Gastrocnemius medialis (tissue), 4 donors: ENCODE results near the gene TCERG1L. TPM values are rescaled to one million over a fixed set of nuclear protein-coding genes. Genes with fewer than 3 reads are reported as not detected.

Source experiments
- ATAC-seq, 2 donors: fragments of 150-250 bp; one replicate each; pipeline ENCODE4 v1.9.1; 2016
- DNase-seq, 2 donors: peaks; one replicate each; pipeline ENCODE4 v3.0.0-alpha.2; 2019
- H3K27ac ChIP-seq, 4 donors: fragments of 200-600 bp; sonication (generic); 1 replicate in 1 of 4; 2 replicates in 3 of 4; pipeline ENCODE4 v1.5.1; 2016 to 2018; ENCODE audit warnings: mild to moderate bottlenecking in 2 of 4, moderate library complexity in 1 of 4
- H3K27me3 ChIP-seq, 3 donors: fragments of 200-600 bp; sonication (generic) in 2 of 3; 1 replicate in 1 of 3; 2 replicates in 2 of 3; pipeline versions ENCODE4 v1.5.1 to v1.6.0; 2016 to 2019; ENCODE audit warnings: mild to moderate bottlenecking in 1 of 3, moderate library complexity in 1 of 3
- H3K36me3 ChIP-seq, 2 donors: fragments of 200-600 bp; sonication (generic) in 1 of 2; one replicate each; pipeline ENCODE4 v1.5.1; 2017 to 2018
- H3K4me1 ChIP-seq, 2 donors: fragments of 200-600 bp; sonication (generic) in 1 of 2; one replicate each; pipeline ENCODE4 v1.5.1; 2016 to 2017; ENCODE audit warnings: mild to moderate bottlenecking in 2 of 2
- H3K4me3 ChIP-seq, 4 donors: fragments of 200-600 bp; sonication (generic) in 3 of 4; 1 replicate in 1 of 4; 2 replicates in 3 of 4; pipeline ENCODE4 v1.5.1; 2016 to 2019; ENCODE audit warnings: mild to moderate bottlenecking in 2 of 4
- H3K9me3 ChIP-seq, 3 donors: fragments of 200-600 bp; sonication (generic) in 2 of 3; 1 replicate in 1 of 3; 2 replicates in 2 of 3; pipeline ENCODE4 v1.5.1; 2016 to 2019
- POLR2A ChIP-seq, 2 donors: fragments of 450-650 bp; IDR thresholded peaks; one replicate each; pipeline ENCODE4 v1.6.1; 2017; ENCODE audit warnings: antibody characterized with exemption in 2 of 2, mild to moderate bottlenecking in 2 of 2, moderate library complexity in 2 of 2
- in situ Hi-C, 4 donors: fragments of 200-750 bp; cut with MboI; loops; one replicate each; pipeline versions ENCODE4 v1.15.0 to v1.8.0; 2017; ENCODE audit warnings: low sequenced_read_pairs in 4 of 4
- intact Hi-C: fragments of 100-400 bp; cut with DNase I; formaldehyde crosslinking; loops from one replicate; pipeline ENCODE4 v1.15.1; 2023; ENCODE audit warnings: low total_unique reads
- total RNA-seq, 4 donors: library from RNA; depleted of rRNA; stranded (reverse); fragments of >200 nt; gene quantifications; one replicate each; pipeline versions ENCODE4 v1.1.0 to v1.2.3, GENCODE V29; 2016
- TF ChIP-seq, protein P1 (sequence below), 5 experiments: fragments of 450-650 bp in 3 of 5; fragments of 200-600 bp in 2 of 5; sonication (generic) in 2 of 5; IDR thresholded peaks in 4 of 5; conservative IDR thresholded peaks in 1 of 5; 1 replicate in 4 of 5; 2 replicates in 1 of 5; pipeline ENCODE4 v1.5.1; 2016 to 2019; ENCODE audit warnings: antibody characterized with exemption in 5 of 5, mild to moderate bottlenecking in 3 of 5, moderate library complexity in 3 of 5

The TCERG1L gene
- total RNA-seq, 4 donors from 2014 or later, result not detected

DNA sequence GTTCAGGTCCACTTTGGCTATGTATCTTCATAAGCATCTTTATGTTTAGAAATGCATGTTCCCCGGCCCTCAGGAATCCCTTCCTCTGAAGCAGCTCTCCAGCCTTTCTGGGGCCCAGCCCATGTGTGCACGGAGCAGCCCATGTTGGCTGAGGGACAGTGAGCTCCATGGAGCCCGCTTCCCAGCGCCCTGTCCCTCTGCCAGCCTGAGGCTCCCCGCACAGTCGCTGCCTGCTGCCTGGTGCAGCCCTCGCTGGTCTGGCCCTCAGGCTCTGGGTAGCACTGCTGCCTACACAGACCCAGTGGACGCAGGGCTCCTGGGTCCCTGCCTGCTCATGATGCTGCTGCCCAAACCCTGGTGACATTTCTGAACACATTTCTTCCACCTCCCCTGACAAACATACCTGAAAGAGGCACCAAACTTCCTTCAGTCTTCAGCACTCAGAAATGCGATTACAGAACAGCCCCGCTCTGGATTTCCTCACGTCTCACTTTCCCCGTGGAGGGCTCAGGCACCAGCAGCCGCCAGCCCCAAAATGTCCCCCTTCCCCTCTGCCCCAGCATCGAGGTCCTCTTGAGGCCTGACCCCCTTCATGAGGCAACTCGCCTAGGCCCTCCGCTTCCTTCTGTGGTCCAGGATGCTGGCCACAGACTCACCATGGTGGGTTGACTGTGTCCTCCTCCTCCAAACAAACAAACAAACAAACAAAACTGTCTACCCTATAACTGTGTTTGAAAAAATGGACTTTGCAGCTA, 5.0 kb upstream of the TCERG1L start:
- intact Hi-C loops, result no loop called here
- no peak for DNase-seq
- ATAC-seq, result no peak
- Histone ChIP-seq H3K36me3 (no peaks in the 10 kb centered on the region), H3K27me3 (peaks cover 10 to 27% (median 13%) of the 10 kb centered on the region in 3 donors), H3K4me3 (no peak overlapping the region), H3K27ac (no peak overlapping the region), H3K9me3 (no peaks in the 10 kb centered on the region), H3K4me1 (no peaks in the 10 kb centered on the region)
- TF ChIP-seq, protein P1, sequence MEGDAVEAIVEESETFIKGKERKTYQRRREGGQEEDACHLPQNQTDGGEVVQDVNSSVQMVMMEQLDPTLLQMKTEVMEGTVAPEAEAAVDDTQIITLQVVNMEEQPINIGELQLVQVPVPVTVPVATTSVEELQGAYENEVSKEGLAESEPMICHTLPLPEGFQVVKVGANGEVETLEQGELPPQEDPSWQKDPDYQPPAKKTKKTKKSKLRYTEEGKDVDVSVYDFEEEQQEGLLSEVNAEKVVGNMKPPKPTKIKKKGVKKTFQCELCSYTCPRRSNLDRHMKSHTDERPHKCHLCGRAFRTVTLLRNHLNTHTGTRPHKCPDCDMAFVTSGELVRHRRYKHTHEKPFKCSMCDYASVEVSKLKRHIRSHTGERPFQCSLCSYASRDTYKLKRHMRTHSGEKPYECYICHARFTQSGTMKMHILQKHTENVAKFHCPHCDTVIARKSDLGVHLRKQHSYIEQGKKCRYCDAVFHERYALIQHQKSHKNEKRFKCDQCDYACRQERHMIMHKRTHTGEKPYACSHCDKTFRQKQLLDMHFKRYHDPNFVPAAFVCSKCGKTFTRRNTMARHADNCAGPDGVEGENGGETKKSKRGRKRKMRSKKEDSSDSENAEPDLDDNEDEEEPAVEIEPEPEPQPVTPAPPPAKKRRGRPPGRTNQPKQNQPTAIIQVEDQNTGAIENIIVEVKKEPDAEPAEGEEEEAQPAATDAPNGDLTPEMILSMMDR (IDR thresholded peaks at IDR 0.05 in 4 of 5, conservative IDR thresholded peaks at IDR 0.05 in 1 of 5), result no peak
- TF ChIP-seq POLR2A (IDR thresholded peaks at IDR 0.05), result no peak
- in situ Hi-C loops, result no loop called here

DNA sequence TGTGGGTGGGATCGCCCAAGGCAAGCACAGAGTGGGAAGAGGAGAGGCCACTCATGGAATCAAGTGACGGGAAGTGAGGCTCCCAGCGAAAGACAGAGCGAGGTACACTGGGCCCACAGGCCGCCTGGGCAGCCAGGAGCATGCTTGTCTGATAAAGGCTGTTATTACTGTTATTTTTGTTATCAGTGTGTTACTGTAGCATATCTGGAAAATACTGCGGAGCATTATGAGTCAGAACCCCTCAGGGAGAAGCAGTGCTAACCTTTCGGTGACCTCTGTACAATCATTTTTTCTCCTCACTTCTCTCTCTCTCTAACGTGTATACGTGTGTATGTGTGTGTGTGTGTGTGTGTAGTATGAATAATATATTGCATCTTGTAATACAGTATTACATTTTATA, 3.8 kb upstream of the TCERG1L start:
- ATAC-seq (no peak), DNase-seq (no peak)
- Histone ChIP-seq H3K9me3 (no peaks in the 10 kb centered on the region), H3K27me3 (peaks cover 18 to 35% (median 20%) of the 10 kb centered on the region in 3 donors), H3K4me3 (no peak overlapping the region), H3K36me3 (no peaks in the 10 kb centered on the region), H3K4me1 (no peaks in the 10 kb centered on the region), H3K27ac (no peak overlapping the region)
- in situ Hi-C loops (no loop called here), intact Hi-C loops (no loop called here)
- TF ChIP-seq POLR2A (IDR thresholded peaks at IDR 0.05), result no peak
- TF ChIP-seq, protein P1 (IDR thresholded peaks at IDR 0.05 in 4 of 5, conservative IDR thresholded peaks at IDR 0.05 in 1 of 5), result no peak

DNA sequence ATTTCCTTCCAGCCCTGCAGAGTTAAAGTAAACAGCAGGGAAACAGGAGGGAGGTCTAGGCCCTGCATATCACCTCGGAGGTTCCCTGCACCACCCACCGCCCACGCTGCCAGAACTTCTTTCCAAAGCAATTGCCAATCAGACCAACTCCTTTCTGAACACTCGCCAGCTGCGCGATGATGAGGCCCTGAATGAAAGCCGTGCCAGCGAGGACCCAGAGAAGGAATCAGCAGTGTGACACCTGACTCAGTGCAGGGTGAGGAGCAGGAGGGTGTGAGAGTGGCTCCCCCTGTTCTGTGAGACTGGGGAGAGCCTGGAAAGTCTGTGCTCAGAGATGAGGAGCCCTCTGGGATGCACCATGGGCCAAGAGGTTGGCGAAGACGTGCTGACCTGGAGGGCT, 3.3 kb upstream of the TCERG1L start:
- Histone ChIP-seq H3K27ac (no peak overlapping the region), H3K27me3 (peaks cover 24 to 35% (median 26%) of the 10 kb centered on the region in 3 donors), H3K36me3 (no peaks in the 10 kb centered on the region), H3K4me1 (no peaks in the 10 kb centered on the region), H3K4me3 (no peak overlapping the region), H3K9me3 (no peaks in the 10 kb centered on the region)
- intact Hi-C loops (no loop called here), in situ Hi-C loops (no loop called here)
- DNase-seq (no peak), ATAC-seq (no peak)
- TF ChIP-seq POLR2A (IDR thresholded peaks at IDR 0.05), result no peak
- TF ChIP-seq, protein P1 (IDR thresholded peaks at IDR 0.05 in 4 of 5, conservative IDR thresholded peaks at IDR 0.05 in 1 of 5), result no peak

GRCh38 chr10:131314148-131314547, 2.6 kb upstream of the TCERG1L start:
- Histone ChIP-seq H3K27me3 (peaks cover 25 to 35% (median 32%) of the 10 kb centered on the region in 3 donors), H3K36me3 (no peaks in the 10 kb centered on the region), H3K4me1 (no peaks in the 10 kb centered on the region), H3K4me3 (no peak overlapping the region), H3K9me3 (no peaks in the 10 kb centered on the region), H3K27ac (no peak overlapping the region)
- DNase-seq (no peak), ATAC-seq (no peak)
- in situ Hi-C loops (no loop called here), intact Hi-C loops (no loop called here)
- TF ChIP-seq, protein P1 (IDR thresholded peaks at IDR 0.05 in 4 of 5, conservative IDR thresholded peaks at IDR 0.05 in 1 of 5), result no peak
- TF ChIP-seq POLR2A (IDR thresholded peaks at IDR 0.05), result no peak
